HL-60 (cell line): ENCODE results near the gene NUDT3.
A peak's percentile ranks its signal among the peaks of the same experiment; 100 is the strongest.

Source experiments
- DNase-seq, 2 experiments: peaks; one replicate each; pipeline ENCODE4 v3.0.0-alpha.2; 2010 to 2020; ENCODE audit warnings: low read depth in 1 of 2, low spot score in 1 of 2
- H3K27ac ChIP-seq: fragments of 250-450 bp; sonication (Bioruptor Pico); replicated peaks from 2 replicates; pipeline ENCODE4 v1.5.1; 2020; ENCODE audit warnings: mild to moderate bottlenecking, moderate library complexity
- H3K27me3 ChIP-seq: fragments of 250-450 bp; sonication (Bioruptor Pico); 2 replicates; pipeline ENCODE4 v1.5.1; 2021; ENCODE audit warnings: mild to moderate bottlenecking, moderate library complexity; ENCODE audit not compliant: insufficient read depth, poor library complexity, severe bottlenecking
- H3K4me3 ChIP-seq: replicated peaks from 2 replicates; pipeline ENCODE4 v1.5.1; 2011; ENCODE audit warnings: mild to moderate bottlenecking, control low read depth, low read length; ENCODE audit not compliant: insufficient read depth
- GABPA ChIP-seq: IDR thresholded peaks from 2 replicates; pipeline ENCODE4 v1.6.1; 2012; ENCODE audit warnings: low read depth
- POLR2AphosphoS5 ChIP-seq: IDR thresholded peaks from 2 replicates; pipeline ENCODE4 v1.6.1; 2012; ENCODE audit warnings: low read depth
- REST ChIP-seq: IDR thresholded peaks from 2 replicates; pipeline ENCODE4 v1.6.1; 2012; ENCODE audit warnings: low read depth; ENCODE audit not compliant: insufficient replicate concordance
- SPI1 ChIP-seq: IDR thresholded peaks from 2 replicates; pipeline ENCODE4 v1.6.1; 2012; ENCODE audit warnings: low read depth, mild to moderate bottlenecking, borderline replicate concordance
- TF ChIP-seq, protein P1 (sequence below): IDR thresholded peaks from one replicate; pipeline ENCODE4 v1.5.1; 2011; ENCODE audit warnings: low read length, control low read depth, inconsistent platforms; ENCODE audit not compliant: insufficient read depth

Gene NUDT3

GRCh38 chr6:34339432-34339831 lies 53.0 kb downstream of the NUDT3 start:
- H3K27me3 ChIP-seq = no peaks in the 10 kb centered on the region
- DNase-seq = no peak
- no peak overlapping the region for H3K27ac ChIP-seq
- no peak for TF ChIP-seq POLR2AphosphoS5
- TF ChIP-seq GABPA = no peak
- TF ChIP-seq SPI1 = no peak
- TF ChIP-seq, protein P1, sequence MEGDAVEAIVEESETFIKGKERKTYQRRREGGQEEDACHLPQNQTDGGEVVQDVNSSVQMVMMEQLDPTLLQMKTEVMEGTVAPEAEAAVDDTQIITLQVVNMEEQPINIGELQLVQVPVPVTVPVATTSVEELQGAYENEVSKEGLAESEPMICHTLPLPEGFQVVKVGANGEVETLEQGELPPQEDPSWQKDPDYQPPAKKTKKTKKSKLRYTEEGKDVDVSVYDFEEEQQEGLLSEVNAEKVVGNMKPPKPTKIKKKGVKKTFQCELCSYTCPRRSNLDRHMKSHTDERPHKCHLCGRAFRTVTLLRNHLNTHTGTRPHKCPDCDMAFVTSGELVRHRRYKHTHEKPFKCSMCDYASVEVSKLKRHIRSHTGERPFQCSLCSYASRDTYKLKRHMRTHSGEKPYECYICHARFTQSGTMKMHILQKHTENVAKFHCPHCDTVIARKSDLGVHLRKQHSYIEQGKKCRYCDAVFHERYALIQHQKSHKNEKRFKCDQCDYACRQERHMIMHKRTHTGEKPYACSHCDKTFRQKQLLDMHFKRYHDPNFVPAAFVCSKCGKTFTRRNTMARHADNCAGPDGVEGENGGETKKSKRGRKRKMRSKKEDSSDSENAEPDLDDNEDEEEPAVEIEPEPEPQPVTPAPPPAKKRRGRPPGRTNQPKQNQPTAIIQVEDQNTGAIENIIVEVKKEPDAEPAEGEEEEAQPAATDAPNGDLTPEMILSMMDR = no peak
- TF ChIP-seq REST = no peak
- H3K4me3 ChIP-seq = no peak overlapping the region

GRCh38 chr6:34338811-34339210 lies 53.7 kb downstream of the NUDT3 start:
- Histone ChIP-seq H3K27me3 (no peaks in the 10 kb centered on the region), H3K4me3 (no peak overlapping the region), H3K27ac (no peak overlapping the region)
- DNase-seq = peak in 1 of 2 experiments; percentile 8
- TF ChIP-seq SPI1 (no peak), GABPA (no peak), POLR2AphosphoS5 (no peak), REST (no peak)
- TF ChIP-seq, protein P1 = no peak

DNA sequence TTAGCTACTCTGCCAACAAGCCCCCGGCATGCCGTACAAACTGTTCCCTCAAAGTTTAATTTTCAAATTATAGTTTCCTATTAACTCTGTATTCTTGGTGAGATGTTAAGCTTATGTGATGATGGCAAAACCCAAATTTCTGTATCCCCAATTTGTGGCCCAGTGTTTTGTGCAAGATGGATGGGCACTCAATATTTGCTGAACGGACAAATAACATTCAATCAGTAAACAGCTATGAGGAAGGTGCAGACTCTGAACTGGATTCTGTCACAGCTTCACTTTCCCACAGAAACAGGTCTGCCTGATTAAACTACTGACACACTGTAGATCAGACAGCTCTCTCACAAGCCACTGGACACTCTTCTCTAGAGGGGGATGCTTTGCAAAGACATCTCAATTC lies 54.1 kb downstream of the NUDT3 start:
- H3K27me3 ChIP-seq = no peaks in the 10 kb centered on the region
- no peak for DNase-seq
- no peak overlapping the region for H3K27ac ChIP-seq
- TF ChIP-seq REST = no peak
- no peak for TF ChIP-seq POLR2AphosphoS5
- TF ChIP-seq, protein P1 = no peak
- TF ChIP-seq GABPA = no peak
- TF ChIP-seq SPI1 = no peak
- no peak overlapping the region for H3K4me3 ChIP-seq
